Muscle of back (tissue), 13 donors: ENCODE results near the gene DET1. TPM values are rescaled to one million over a fixed set of nuclear protein-coding genes. Genes with fewer than 3 reads are reported as not detected.
"Not testable (repeated sequence)": the region's sequence is repeated elsewhere in the genome, so short reads cannot be mapped to it uniquely, and the experiment has no call there.

ENCODE experiments used
- DNase-seq, 3 donors: peaks; one replicate each; pipeline versions ENCODE4 v3.0.0 to v3.0.0-alpha.2; 2013
- long read RNA-seq, 9 donors: transcript quantifications; one replicate each; lab custom pipeline, GENCODE V29; 2026
- polyA plus RNA-seq, 10 donors: library from polyadenylated mRNA; unstranded; fragments of 120-200 nt; gene quantifications; one replicate each; pipeline ENCODE4 v1.2.1, GENCODE V29; 2013; ENCODE audit not compliant: insufficient read length in 10 of 10

Gene DET1
- 10 to 100 TPM in 5 of 10 donors, 1 to 10 TPM in 5; 8.4 to 14.1 (median 10.1) TPM for polyA plus RNA-seq
- long read RNA-seq, donor 1, partial matches to known transcripts = 0 of 3 reads
- long read RNA-seq, donor 1, other reads (novel, unspliced or antisense) = 0 of 3 reads
- long read RNA-seq, donor 2, partial matches to known transcripts = 0 of 2 reads
- long read RNA-seq, donor 2, other reads (novel, unspliced or antisense) = 0 of 2 reads
- long read RNA-seq, donor 3 = 0 reads
- long read RNA-seq, donor 4, partial matches to known transcripts = 0 of 1 reads
- long read RNA-seq, donor 4, other reads (novel, unspliced or antisense) = 0 of 1 reads
- long read RNA-seq, donor 5, partial matches to known transcripts = 0 of 2 reads
- long read RNA-seq, donor 5, other reads (novel, unspliced or antisense) = 0 of 2 reads
- long read RNA-seq, donor 6, partial matches to known transcripts = 0 of 1 reads
- long read RNA-seq, donor 6, other reads (novel, unspliced or antisense) = 0 of 1 reads
- long read RNA-seq, donor 7, partial matches to known transcripts = 0 of 1 reads
- long read RNA-seq, donor 7, other reads (novel, unspliced or antisense) = 0 of 1 reads
- long read RNA-seq, donor 8 = 0 reads
- long read RNA-seq, donor 9, partial matches to known transcripts = 0 of 1 reads
- long read RNA-seq, donor 9, other reads (novel, unspliced or antisense) = 0 of 1 reads

DNA sequence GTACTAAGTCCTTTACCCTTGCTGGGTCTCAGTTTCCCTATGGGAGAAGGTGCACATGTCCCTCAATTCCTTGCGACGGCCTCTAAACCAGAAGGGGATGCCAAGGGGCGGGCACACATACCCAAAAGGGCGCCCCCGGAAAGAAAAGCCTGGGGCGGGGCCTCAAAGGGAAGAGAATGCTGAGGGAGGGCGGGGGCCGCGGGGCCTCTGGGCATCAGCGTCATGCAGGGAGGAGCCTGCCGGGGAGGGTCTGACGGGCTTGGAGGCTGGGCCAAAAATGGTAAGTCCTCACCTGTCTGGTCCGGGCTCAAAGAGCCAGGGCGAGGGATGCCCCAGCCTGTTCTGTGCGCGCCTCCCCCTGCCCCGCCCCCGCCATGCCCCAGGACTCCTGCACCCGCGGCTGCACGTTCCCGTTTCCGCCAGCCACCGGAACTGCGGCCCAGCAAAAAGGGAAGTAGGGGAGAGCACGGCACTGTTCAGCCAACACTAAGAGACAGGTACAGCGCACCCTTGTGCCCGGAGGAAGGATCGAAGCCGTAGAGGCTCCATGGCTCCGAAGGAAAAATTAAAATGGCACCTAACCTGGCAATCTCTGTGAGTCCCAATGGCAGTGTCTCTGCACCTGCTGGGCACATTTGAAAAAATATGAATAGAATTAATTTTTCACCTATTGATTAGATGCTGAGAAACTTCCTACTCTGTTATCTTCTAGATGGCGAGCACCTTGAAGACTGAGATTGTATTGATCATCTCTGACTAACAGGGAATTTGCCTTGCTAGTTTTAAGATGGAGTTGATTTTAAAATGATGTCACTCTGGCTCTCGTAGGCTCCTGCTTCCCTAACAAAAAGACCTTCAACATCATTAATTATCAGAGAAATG is at the start of gene DET1:
TSS of gene DET1 (minus strand) at position 434 of the 882 bp plus-strand sequence. CDS start 14,976 bp downstream, outside the sequence.
- peak; percentile 94 to 97 (median 95) for DNase-seq

GRCh38 chr15:88591384-88591783 is 44.9 kb upstream of the DET1 start:
- no peak for DNase-seq

- no peak for DNase-seq
These were observed 44.3 kb upstream of the DET1 start for GRCh38 chr15:88590759-88591158.

- no peak for DNase-seq
These were observed 40.1 kb upstream of the DET1 start for GRCh38 chr15:88586401-88587162.

GRCh38 chr15:88580532-88580931 is 34.1 kb upstream of the DET1 start:
- DNase-seq = no peak

DNA sequence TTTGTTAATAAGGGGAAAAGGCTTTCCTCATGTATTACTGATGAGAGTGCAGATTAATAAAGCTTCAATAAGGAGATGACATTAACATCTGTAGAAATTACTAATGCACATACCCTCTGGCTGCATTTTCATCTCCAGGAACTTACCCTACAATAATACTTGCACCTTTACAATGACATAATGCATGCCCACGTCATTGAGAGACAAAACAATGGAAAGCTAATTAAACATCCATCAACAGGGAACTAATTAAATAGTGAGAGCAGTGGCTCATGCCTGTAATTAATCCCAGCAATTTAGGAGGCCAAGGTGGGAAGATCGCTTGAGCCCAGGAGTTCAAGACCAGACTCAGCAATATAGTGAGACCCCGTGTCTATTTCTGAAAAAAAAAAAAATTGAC is 32.8 kb upstream of the DET1 start:
- DNase-seq = no peak

DNA sequence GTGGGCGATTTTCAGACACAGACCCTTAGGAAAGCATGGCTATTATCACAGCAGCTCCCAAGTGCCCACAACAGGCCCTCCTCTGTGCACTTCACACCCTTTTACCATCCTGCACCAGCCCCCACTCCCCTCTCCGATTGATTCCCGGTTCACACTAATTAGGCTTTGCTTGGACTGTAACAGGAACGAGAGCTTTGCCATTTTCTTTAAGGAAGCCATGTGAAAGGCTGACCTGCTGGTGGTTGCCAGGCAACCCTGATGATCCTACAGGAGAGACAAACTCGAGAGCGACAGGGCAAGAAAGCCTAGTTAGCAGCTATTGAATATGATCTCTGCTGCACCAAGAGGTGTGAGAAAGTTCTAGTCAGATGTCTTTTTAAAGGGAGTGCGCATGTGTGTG is 28.2 kb upstream of the DET1 start:
- no peak for DNase-seq

DNA sequence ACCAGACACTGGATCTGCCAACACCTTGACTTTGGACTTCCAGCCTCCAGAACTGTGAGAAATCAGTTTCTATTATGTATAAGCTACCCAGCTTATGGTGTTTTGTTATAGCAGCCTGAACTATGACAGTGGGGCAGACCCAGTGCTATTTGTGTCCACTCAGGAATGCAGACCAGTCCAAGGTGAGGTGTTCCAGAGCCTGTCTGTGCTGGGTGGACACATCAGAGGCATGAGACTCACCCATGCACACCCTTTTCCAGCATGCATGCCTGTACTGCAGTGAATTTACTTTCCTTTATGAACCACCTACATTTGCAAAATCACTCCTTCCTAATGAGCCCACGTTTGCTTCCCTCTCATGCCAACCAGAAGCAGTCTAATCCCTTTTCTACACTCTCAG is 27.6 kb upstream of the DET1 start:
- no peak for DNase-seq

DNA sequence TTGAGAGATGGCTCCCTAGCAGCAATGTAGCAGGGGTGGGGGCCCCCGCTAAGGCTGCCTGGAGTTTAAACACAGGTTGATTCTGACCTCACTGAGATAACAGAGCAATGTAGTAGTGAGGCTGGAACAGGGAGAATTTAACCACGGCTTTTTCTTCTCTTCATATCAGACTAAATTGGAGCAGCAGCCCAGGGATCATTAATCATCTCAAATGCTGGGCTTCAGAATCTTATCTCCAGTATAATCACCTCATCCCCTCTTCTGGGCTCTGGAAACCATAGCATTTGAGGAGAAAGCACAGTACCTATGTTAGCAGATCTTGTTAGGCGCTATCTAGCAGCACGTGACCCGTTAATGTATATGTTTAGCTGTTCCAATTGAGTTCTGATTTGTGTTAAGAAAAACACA is 25.4 kb upstream of the DET1 start:
- DNase-seq = no peak

GRCh38 chr15:88571153-88571851 is 24.8 kb upstream of the DET1 start:
- no peak for DNase-seq

DNA sequence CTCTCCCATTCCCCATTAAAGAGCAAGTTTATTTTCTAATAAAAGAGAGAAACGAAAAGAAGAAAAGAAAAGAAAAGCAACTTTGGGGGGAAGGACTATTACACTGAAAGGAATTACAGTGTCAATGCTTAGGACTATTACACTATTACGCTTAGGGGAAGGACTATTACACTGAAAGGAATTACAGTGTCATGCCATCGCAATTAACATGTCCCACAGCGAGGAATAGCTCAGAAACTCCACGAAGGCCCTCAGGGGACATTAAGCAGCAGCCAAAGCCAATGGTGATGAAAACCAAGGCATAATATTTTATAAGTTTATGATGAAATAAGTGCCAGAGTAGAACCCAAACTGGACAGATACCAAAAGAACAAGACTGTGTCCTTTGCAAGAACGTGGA is 22.1 kb upstream of the DET1 start:
- DNase-seq = no peak

DNA sequence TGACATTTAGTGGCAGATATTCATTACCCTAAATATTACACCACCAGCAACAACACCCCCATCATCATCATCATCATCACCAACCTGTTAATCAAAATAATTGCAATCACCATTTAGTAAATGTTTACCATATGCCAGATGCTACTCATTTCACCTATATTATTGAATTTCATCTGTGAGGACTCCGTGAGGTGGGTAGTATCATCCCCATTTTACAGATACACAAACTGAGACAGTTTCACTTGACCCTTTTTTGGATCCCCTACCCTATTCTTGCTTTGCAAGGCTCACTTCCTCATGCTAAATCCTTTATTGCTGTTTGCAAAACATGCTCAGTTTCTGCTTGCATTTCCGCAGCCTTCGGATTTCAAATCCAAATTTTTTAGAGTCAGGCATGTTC is 18.3 kb upstream of the DET1 start:
- DNase-seq = no peak

DNA sequence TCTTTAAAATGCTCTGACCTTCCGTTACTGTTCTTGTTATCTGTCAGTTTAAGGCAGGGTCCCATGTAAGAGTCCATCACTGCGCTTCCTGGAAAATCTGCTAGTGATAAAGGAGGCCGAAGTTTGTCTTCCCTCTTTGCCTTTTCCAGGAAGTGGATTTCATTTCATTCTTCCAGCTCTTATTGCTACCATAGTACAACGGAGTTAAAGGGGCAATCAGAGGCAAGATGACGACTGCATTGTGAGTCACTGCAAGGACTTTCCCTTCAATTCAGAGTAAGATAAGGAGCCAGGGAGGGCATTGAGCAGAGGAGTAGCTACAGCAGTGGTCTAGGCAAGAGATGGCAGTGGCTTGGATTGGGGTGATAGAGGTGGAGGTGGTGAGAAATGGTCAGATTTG is 17.2 kb upstream of the DET1 start:
- no peak for DNase-seq

DNA sequence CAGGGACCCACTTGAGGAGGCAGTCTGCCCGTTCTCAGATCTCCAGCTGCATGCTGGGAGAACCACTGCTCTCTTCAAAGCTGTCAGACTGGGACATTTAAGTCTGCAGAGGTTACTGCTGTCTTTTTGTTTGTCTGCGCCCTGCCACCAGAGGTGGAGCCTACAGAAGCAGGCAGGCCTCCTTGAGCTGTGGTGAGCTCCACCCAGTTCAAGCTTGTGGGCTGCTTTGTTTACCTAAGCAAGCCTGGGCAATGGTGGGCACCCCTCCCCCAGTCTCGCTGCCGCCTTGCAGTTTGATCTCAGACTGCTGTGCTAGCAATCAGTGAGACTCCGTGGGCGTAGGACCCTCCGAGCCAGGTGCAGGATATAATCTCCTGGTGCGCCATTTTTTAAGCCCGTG is 13.1 kb upstream of the DET1 start:
- DNase-seq = not testable (repeated sequence)

DNA sequence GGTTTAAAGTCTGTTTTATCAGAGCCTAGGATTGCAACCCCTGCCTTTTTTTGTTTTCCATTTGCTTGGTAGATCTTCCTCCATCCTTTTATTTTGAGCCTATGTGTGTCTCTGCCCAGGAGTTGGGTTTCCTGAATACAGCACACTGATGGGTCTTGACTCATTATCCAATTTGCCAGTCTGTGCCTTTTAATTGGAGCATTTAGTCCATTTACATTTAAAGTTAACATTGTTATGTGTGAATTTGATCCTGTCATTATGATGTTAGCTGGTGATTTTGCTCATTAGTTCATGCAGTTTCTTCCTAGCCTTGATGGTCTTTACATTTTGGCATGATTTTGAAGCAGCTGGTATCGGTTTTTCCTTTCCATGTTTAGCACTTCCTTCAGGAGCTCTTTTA is 11.5 kb upstream of the DET1 start:
- not testable (repeated sequence) for DNase-seq

DNA sequence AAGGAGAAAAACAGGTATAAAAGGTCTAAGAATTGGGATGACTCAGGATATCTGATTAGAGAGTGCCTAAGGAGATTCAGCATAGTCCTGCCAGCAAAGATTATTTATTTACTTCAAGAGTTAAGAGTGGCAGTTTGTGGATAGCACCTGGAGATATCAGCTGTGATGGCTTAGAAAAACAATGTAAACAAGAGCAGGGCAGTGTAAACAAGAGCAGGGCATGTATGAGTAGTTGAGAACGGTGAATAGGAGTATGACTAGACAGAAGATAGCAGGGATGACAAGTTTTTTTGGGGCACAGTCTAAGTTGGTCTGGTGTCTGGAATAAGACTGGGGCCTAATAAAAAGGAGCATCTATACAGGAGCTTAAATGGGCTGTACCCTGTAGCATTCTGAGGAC is 1.5 kb upstream of the DET1 start:
- DNase-seq = not testable (repeated sequence)

DNA sequence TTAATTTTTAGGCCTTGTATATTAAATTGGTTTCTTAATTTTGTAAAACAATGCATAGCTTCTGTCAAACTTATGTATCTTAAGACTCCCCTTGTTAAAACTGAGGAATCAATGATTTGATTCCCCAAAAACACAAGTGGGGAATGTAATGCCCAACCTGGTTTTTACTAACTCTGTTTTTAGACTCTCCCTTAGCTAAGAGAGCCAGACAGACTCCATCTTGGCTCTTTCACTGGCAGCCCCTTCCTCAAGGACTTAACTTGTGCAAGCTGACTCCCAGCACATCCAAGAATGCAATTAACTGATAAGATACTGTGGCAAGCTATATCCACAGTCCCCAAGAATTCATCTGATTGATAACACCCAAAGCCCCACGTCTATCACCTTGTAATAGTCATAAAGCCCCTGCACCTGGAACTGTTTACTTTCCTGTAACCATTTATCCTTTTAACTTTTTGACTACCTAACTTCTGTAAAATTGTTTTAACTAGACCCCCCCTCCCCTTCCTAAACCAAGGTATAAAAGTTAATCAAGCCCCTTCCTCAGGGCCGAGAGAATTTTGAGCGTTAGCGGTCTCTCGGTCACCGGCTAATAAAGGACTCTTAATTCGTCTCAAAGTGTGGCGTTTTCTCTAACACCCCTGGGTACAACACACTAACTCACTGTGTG is 768 bp downstream of the DET1 start:
- not testable (repeated sequence) for DNase-seq

- DNase-seq = no peak
These were observed 3.3 kb downstream of the DET1 start for GRCh38 chr15:88543065-88543776.

DNA sequence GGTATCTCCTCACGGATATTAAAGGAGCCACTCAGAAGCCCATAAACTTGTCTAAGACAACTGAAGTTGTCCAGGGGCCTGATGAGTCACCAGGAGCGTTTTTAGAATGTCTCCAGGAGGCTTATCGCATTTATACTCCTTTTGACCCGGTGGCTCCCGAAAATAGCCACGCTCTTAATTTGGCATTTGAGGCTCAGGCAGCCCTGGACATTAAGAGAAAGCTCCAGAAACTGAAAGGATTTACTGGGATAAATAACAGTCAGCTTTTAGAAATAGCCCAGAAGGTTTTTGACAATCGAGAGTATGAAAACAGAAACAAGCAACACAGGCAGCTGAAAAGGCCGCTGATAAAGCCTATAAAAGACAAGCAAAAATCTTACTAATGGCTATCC is 4.1 kb downstream of the DET1 start:
- no peak for DNase-seq
